Activated CD8-positive, alpha-beta memory T cell treated with anti-CD3 and anti-CD28 coated beads, Interleukin-2, amount 10 ng/mL, durations not matched to agents 7 days and 5 days (primary cell): ENCODE data around the gene SORCS2. TPM values are rescaled to one million over a fixed set of nuclear protein-coding genes. Genes with fewer than 3 reads are reported as not detected.

Experiments used
- ATAC-seq: fragments of 150-1000 bp; cut with Tn5 transposase; one replicate; pipeline ENCODE4 v1.10.0; 2021; ENCODE audit warnings: moderate library complexity
- CTCF ChIA-PET: fragments of 350-600 bp; sonication (Branson Sonifier 250); formaldehyde crosslinking; loops from one replicate; lab custom pipeline; 2021; ENCODE audit warnings: antibody characterized with exemption; lab: Charles Lee
- DNase-seq: peaks from one replicate; pipeline ENCODE4 v3.0.0-alpha.2; 2020
- H3K27ac Mint-ChIP-seq: one replicate; pipeline ENCODE4 v1.8.0; 2021; ENCODE audit warnings: mild to moderate bottlenecking, mixed read lengths
- H3K27me3 Mint-ChIP-seq: one replicate; pipeline ENCODE4 v1.8.0; 2021; ENCODE audit warnings: mixed read lengths
- H3K36me3 Mint-ChIP-seq: one replicate; pipeline ENCODE4 v1.8.0; 2021; ENCODE audit warnings: mild to moderate bottlenecking, mixed read lengths
- H3K4me1 Mint-ChIP-seq: one replicate; pipeline ENCODE4 v1.8.0; 2021; ENCODE audit warnings: mixed read lengths
- H3K4me3 Mint-ChIP-seq: one replicate; pipeline ENCODE4 v1.8.0; 2021; ENCODE audit warnings: mild to moderate bottlenecking, moderate library complexity, mixed read lengths
- H3K9me3 Mint-ChIP-seq: one replicate; pipeline ENCODE4 v1.8.0; 2022; ENCODE audit warnings: low read depth, mixed read lengths
- total RNA-seq, 2 experiments: library from RNA; stranded (reverse); gene quantifications; one replicate each; pipeline ENCODE4 v1.2.3, GENCODE V29; 2021

Gene SORCS2
- total RNA-seq, 2 experiments from 2014 or later, result 0.05 to 0.06 TPM

- H3K9me3 Mint-ChIP-seq, result no peaks in the 10 kb centered on the region
These were observed 570.2 kb downstream of the SORCS2 start for GRCh38 chr4:7762376-7763030.

GRCh38 chr4:7763106-7763505 lies 570.8 kb downstream of the SORCS2 start:
- Mint-ChIP-seq H3K27ac (no peak overlapping the region), H3K27me3 (no peaks in the 10 kb centered on the region), H3K9me3 (no peaks in the 10 kb centered on the region), H3K4me1 (peaks cover 19% of the 10 kb centered on the region), H3K36me3 (no peaks in the 10 kb centered on the region), H3K4me3 (no peak overlapping the region)
- ATAC-seq, result no peak
- CTCF ChIA-PET, result interaction anchor here (0.7 to 7.7 kb wide), 3 partner anchors 29 to 43 kb away, joined by 3 to 82 read pairs (median 6); no protein-coding TSS in a partner anchor
- no peak for DNase-seq

More at GRCh38 chr4:7762376-7763030, 570.2 kb downstream of the SORCS2 start:
- no peak overlapping the region for H3K27ac Mint-ChIP-seq
- ATAC-seq (no peak), DNase-seq (no peak)
- H3K4me1 Mint-ChIP-seq, result peaks cover 19% of the 10 kb centered on the region
- no peak overlapping the region for H3K4me3 Mint-ChIP-seq
- H3K27me3 Mint-ChIP-seq, result no peaks in the 10 kb centered on the region
- CTCF ChIA-PET, result interaction anchor here (0.6 to 7.7 kb wide), 6 partner anchors 8 to 39 kb away, joined by 3 to 82 read pairs (median 5); no protein-coding TSS in a partner anchor
- no peaks in the 10 kb centered on the region for H3K36me3 Mint-ChIP-seq

- Mint-ChIP-seq H3K9me3 (no peaks in the 10 kb centered on the region), H3K4me3 (no peak overlapping the region), H3K27ac (no peak overlapping the region), H3K27me3 (no peaks in the 10 kb centered on the region), H3K36me3 (no peaks in the 10 kb centered on the region), H3K4me1 (peaks cover 16% of the 10 kb centered on the region)
- CTCF ChIA-PET, result interaction anchor here (0.7 to 7.7 kb wide), 2 partner anchors 38 to 42 kb away, joined by 3 to 82 read pairs; no protein-coding TSS in a partner anchor
- ATAC-seq, result no peak
- no peak for DNase-seq
These were observed 571.5 kb downstream of the SORCS2 start for GRCh38 chr4:7763788-7764187.

- ATAC-seq (no peak), DNase-seq (no peak)
- Mint-ChIP-seq H3K4me3 (no peak overlapping the region), H3K9me3 (no peaks in the 10 kb centered on the region), H3K27ac (no peak overlapping the region), H3K27me3 (no peaks in the 10 kb centered on the region), H3K4me1 (peaks cover 12% of the 10 kb centered on the region), H3K36me3 (no peaks in the 10 kb centered on the region)
- CTCF ChIA-PET, result no interaction called here
These were observed 572.1 kb downstream of the SORCS2 start for GRCh38 chr4:7764466-7764865.

- Mint-ChIP-seq H3K4me3 (no peak overlapping the region), H3K27ac (no peak overlapping the region), H3K4me1 (peaks cover 8% of the 10 kb centered on the region), H3K9me3 (no peaks in the 10 kb centered on the region), H3K27me3 (no peaks in the 10 kb centered on the region), H3K36me3 (no peaks in the 10 kb centered on the region)
- ATAC-seq (no peak), DNase-seq (no peak)
- CTCF ChIA-PET, result interaction anchor here (1.0 kb wide), 1 partner anchor 39 kb away, joined by 3 read pairs; no protein-coding TSS in a partner anchor
These were observed 573.3 kb downstream of the SORCS2 start for GRCh38 chr4:7765666-7766065.

GRCh38 chr4:7766086-7766485 lies 573.7 kb downstream of the SORCS2 start:
- CTCF ChIA-PET, result interaction anchor here (1.0 kb wide), 1 partner anchor 38 kb away, joined by 3 read pairs; no protein-coding TSS in a partner anchor
- Mint-ChIP-seq H3K4me3 (no peak overlapping the region), H3K27me3 (no peaks in the 10 kb centered on the region), H3K27ac (no peak overlapping the region), H3K9me3 (no peaks in the 10 kb centered on the region), H3K36me3 (no peaks in the 10 kb centered on the region), H3K4me1 (peaks cover 12% of the 10 kb centered on the region)
- DNase-seq (no peak), ATAC-seq (no peak)

- Mint-ChIP-seq H3K27ac (no peak overlapping the region), H3K27me3 (no peaks in the 10 kb centered on the region), H3K4me1 (peaks cover 14% of the 10 kb centered on the region), H3K9me3 (no peaks in the 10 kb centered on the region), H3K36me3 (no peaks in the 10 kb centered on the region), H3K4me3 (no peak overlapping the region)
- ATAC-seq (no peak), DNase-seq (no peak)
- CTCF ChIA-PET, result interaction anchor here (1.0 to 4.6 kb wide), 2 partner anchors 35 to 38 kb away, joined by 3 to 38 read pairs; no protein-coding TSS in a partner anchor
These were observed 574.5 kb downstream of the SORCS2 start for GRCh38 chr4:7766661-7767345.

- Mint-ChIP-seq H3K9me3 (no peaks in the 10 kb centered on the region), H3K36me3 (no peaks in the 10 kb centered on the region), H3K4me1 (peaks cover 14% of the 10 kb centered on the region), H3K4me3 (no peak overlapping the region), H3K27ac (no peak overlapping the region), H3K27me3 (no peaks in the 10 kb centered on the region)
- ATAC-seq (no peak), DNase-seq (no peak)
- CTCF ChIA-PET, result interaction anchor here (0.9 to 4.6 kb wide), 2 partner anchors 34 to 36 kb away, joined by 3 to 38 read pairs; no protein-coding TSS in a partner anchor
These were observed 575.2 kb downstream of the SORCS2 start for GRCh38 chr4:7767526-7767925.

- H3K4me3 Mint-ChIP-seq, result no peak overlapping the region
- H3K9me3 Mint-ChIP-seq, result no peaks in the 10 kb centered on the region
- no peaks in the 10 kb centered on the region for H3K27me3 Mint-ChIP-seq
- CTCF ChIA-PET, result interaction anchor here (0.9 to 4.6 kb wide), 2 partner anchors 34 to 36 kb away, joined by 3 to 38 read pairs; no protein-coding TSS in a partner anchor
- no peak overlapping the region for H3K27ac Mint-ChIP-seq
- H3K4me1 Mint-ChIP-seq, result peaks cover 14% of the 10 kb centered on the region
- ATAC-seq, result no peak
- DNase-seq, result no peak
- no peaks in the 10 kb centered on the region for H3K36me3 Mint-ChIP-seq
These were observed 575.6 kb downstream of the SORCS2 start for GRCh38 chr4:7767966-7768365.

- ATAC-seq (no peak), DNase-seq (no peak)
- H3K4me3 Mint-ChIP-seq, result no peak overlapping the region
- H3K9me3 Mint-ChIP-seq, result no peaks in the 10 kb centered on the region
- no peaks in the 10 kb centered on the region for H3K27me3 Mint-ChIP-seq
- CTCF ChIA-PET, result interaction anchor here (4.6 kb wide), 1 partner anchor 33 kb away, joined by 38 read pairs; no protein-coding TSS in a partner anchor
- H3K4me1 Mint-ChIP-seq, result peaks cover 14% of the 10 kb centered on the region
- H3K27ac Mint-ChIP-seq, result no peak overlapping the region
- H3K36me3 Mint-ChIP-seq, result no peaks in the 10 kb centered on the region
These were observed 576.4 kb downstream of the SORCS2 start for GRCh38 chr4:7768736-7769135.

- Mint-ChIP-seq H3K36me3 (no peaks in the 10 kb centered on the region), H3K4me1 (peaks cover 14% of the 10 kb centered on the region), H3K4me3 (no peak overlapping the region), H3K27me3 (no peaks in the 10 kb centered on the region), H3K9me3 (no peaks in the 10 kb centered on the region), H3K27ac (no peak overlapping the region)
- DNase-seq (no peak), ATAC-seq (no peak)
- CTCF ChIA-PET, result interaction anchor here (1.6 to 4.6 kb wide), 2 partner anchors 10 to 32 kb away, joined by 7 to 38 read pairs; no protein-coding TSS in a partner anchor
These were observed 577.3 kb downstream of the SORCS2 start for GRCh38 chr4:7769396-7770223.

- DNase-seq, result no peak
- no peak overlapping the region for H3K4me3 Mint-ChIP-seq
- H3K27ac Mint-ChIP-seq, result no peak overlapping the region
These were observed 578.1 kb downstream of the SORCS2 start for GRCh38 chr4:7770224-7771050.

More at GRCh38 chr4:7770224-7771050, 578.1 kb downstream of the SORCS2 start:
- no peaks in the 10 kb centered on the region for H3K9me3 Mint-ChIP-seq
- H3K36me3 Mint-ChIP-seq, result no peaks in the 10 kb centered on the region
- H3K4me1 Mint-ChIP-seq, result peaks cover 14% of the 10 kb centered on the region
- H3K27me3 Mint-ChIP-seq, result no peaks in the 10 kb centered on the region
- CTCF ChIA-PET, result interaction anchor here (0.7 to 4.6 kb wide), 6 partner anchors 9 to 51 kb away, joined by 3 to 38 read pairs (median 5); no protein-coding TSS in a partner anchor
- ATAC-seq, result no peak
